Ectodermal cell (in vitro differentiated cells): Measurements from ENCODE around the gene PODXL.

Source experiments
- H3K27ac ChIP-seq: 2 replicates; pipeline ENCODE4 v1.7.0; 2013; ENCODE audit warnings: mild to moderate bottlenecking, low read depth, low read length; ENCODE audit not compliant: insufficient read depth, poor library complexity, severe bottlenecking
- H3K27me3 ChIP-seq: 2 replicates; pipeline ENCODE4 v1.7.0; 2013; ENCODE audit warnings: mild to moderate bottlenecking, low read length; ENCODE audit not compliant: insufficient read depth, control insufficient read depth, poor library complexity, severe bottlenecking
- H3K36me3 ChIP-seq: one replicate; pipeline ENCODE4 v1.7.0; 2013; ENCODE audit warnings: low read length; ENCODE audit not compliant: control insufficient read depth, insufficient read depth
- H3K4me1 ChIP-seq: one replicate; pipeline ENCODE4 v1.7.0; 2013; ENCODE audit warnings: low read length; ENCODE audit not compliant: control insufficient read depth, insufficient read depth
- H3K4me3 ChIP-seq: 2 replicates; pipeline ENCODE4 v1.7.0; 2013; ENCODE audit warnings: low read depth, low read length, control low read depth; ENCODE audit not compliant: insufficient read depth
- H3K9me3 ChIP-seq: 2 replicates; pipeline ENCODE4 v1.7.0; 2013; ENCODE audit warnings: mild to moderate bottlenecking, low read length, moderate library complexity; ENCODE audit not compliant: control insufficient read depth
- WGBS, 2 experiments: methylation state at CpG; one replicate each; pipeline ENCODE4 v1.1.7; 2013; ENCODE audit warnings: missing lambda C conversion rate in 2 of 2; 5-methylcytosine and 5-hydroxymethylcytosine counted together

PODXL gene

GRCh38 chr7:131591687-131592319 lies 35.4 kb upstream of the PODXL start:
- H3K36me3 ChIP-seq, result no peaks in the 10 kb centered on the region
- H3K27me3 ChIP-seq, result no peaks in the 10 kb centered on the region
- H3K4me3 ChIP-seq, result no peak overlapping the region
- peaks cover under 1% of the 10 kb centered on the region for H3K4me1 ChIP-seq
- WGBS, 2 experiments, result 74 to 80% methylated on average over 10 of the region's 10 CpGs
- no peak overlapping the region for H3K27ac ChIP-seq
- H3K9me3 ChIP-seq, result no peaks in the 10 kb centered on the region

- no peaks in the 10 kb centered on the region for H3K36me3 ChIP-seq
- 92 to 94% methylated on average over 9 of the region's 9 CpGs for WGBS, 2 experiments
- no peaks in the 10 kb centered on the region for H3K27me3 ChIP-seq
- no peak overlapping the region for H3K4me3 ChIP-seq
- H3K4me1 ChIP-seq, result peaks cover 9% of the 10 kb centered on the region
- no peak overlapping the region for H3K27ac ChIP-seq
- H3K9me3 ChIP-seq, result no peaks in the 10 kb centered on the region
Measured at GRCh38 chr7:131587315-131587923, 31.0 kb upstream of the PODXL start.

- H3K9me3 ChIP-seq, result no peaks in the 10 kb centered on the region
- H3K27ac ChIP-seq, result no peak overlapping the region
- H3K4me1 ChIP-seq, result peaks cover 9% of the 10 kb centered on the region
- no peaks in the 10 kb centered on the region for H3K27me3 ChIP-seq
- no peak overlapping the region for H3K4me3 ChIP-seq
- H3K36me3 ChIP-seq, result no peaks in the 10 kb centered on the region
- 91 to 92% methylated on average over 3 of the region's 3 CpGs for WGBS, 2 experiments
Measured at GRCh38 chr7:131586759-131587158, 30.3 kb upstream of the PODXL start.

DNA sequence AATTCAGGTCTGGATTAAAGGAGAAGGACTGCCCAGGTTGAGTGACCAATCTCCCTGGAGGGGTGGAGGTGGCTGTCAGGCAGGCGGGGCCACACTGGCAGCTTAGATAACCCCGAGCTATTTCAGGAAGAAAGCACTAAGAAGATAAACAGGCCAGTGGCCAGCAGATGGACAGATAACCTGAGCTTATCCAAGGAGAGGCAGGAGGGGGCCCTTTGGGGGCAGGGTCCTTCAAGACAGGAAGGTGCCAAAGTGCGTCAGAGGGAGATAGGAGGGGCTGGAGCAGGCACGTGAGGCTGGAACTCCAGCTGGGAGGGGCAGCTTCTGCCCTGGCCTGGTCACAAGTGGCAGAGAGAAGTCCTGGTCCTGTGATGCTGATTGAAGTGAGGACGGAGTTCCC lies 29.8 kb upstream of the PODXL start:
- H3K36me3 ChIP-seq, result no peaks in the 10 kb centered on the region
- no peaks in the 10 kb centered on the region for H3K27me3 ChIP-seq
- H3K4me1 ChIP-seq, result peaks cover 12% of the 10 kb centered on the region
- no peak overlapping the region for H3K4me3 ChIP-seq
- no peak overlapping the region for H3K27ac ChIP-seq
- no peaks in the 10 kb centered on the region for H3K9me3 ChIP-seq
- 65 to 66% methylated on average over 5 of the region's 5 CpGs for WGBS, 2 experiments

DNA sequence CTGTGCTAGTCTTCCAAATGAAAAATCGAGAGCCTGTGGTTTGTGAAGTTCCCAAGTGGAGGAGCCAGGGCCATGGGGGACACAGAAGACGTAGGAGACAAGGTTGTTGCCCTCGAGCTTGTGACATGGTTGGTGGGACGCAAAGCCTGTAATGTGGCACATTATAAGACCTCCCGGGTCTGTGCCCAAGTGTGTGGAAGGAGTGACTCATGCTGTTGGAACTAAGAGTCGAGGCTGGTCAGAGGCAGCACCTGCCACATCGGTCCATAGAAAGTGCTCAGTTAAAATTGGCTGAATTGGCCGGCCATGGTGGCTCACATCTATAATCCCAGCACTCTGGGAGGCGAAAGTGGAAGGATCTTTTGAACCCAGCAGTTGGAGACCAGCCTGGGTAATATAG lies 27.0 kb upstream of the PODXL start:
- Histone ChIP-seq H3K27ac (no peak overlapping the region), H3K4me1 (peaks cover 12% of the 10 kb centered on the region), H3K9me3 (no peaks in the 10 kb centered on the region), H3K4me3 (no peak overlapping the region), H3K36me3 (no peaks in the 10 kb centered on the region), H3K27me3 (no peaks in the 10 kb centered on the region)
- WGBS, 2 experiments, result 93 to 94% methylated on average over 9 of the region's 9 CpGs

DNA sequence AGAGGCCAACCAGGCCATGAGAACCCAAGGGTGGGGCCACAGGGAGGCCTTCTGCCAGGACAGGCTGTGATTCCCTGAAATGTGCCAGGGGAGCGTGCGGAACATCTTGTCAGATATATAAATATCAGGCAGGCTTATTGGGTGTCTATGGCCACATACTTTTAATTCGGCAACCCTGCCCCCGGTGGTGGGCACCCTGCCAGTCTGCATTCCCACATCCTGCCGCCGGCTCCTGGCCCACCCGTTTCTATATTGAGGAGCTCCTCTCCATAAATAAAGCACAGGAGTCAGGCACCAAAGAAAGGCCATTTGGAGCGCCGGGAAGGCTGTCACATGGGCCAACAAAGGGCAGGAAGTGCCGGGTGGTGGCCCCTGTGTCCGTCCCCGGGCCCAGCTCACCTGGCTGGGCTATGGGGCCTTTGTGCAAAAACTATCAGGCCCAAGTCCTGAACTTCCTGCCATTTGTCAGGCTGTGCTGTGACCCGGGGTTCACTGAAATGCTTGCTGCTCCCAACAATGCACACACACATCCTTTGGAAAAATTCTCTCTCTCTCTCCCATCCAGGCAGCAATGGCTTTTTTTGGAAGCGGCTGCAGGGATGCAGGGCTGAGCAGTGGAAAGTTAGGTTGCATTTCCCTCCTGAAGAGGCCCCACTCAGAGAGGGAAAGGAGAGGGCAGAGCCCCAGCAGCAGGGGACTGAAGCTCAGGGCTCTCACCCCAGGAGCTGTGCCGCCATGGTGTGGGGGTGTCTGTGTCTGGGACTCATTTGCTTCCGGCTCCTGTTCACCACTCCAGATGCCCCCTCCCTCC lies 25.0 kb upstream of the PODXL start:
- no peak overlapping the region for H3K4me3 ChIP-seq
- H3K27ac ChIP-seq, result no peak overlapping the region
- WGBS, 2 experiments, result 86 to 87% methylated on average over 16 of the region's 16 CpGs

GRCh38 chr7:131578602-131579001 lies 22.2 kb upstream of the PODXL start:
- 40 to 43% methylated on average over 3 of the region's 3 CpGs for WGBS, 2 experiments
- Histone ChIP-seq H3K9me3 (no peaks in the 10 kb centered on the region), H3K36me3 (no peaks in the 10 kb centered on the region)

More for the DNA sequence above, 25.0 kb upstream of the PODXL start:
- Histone ChIP-seq H3K4me1 (peaks cover 8% of the 10 kb centered on the region), H3K9me3 (no peaks in the 10 kb centered on the region), H3K36me3 (no peaks in the 10 kb centered on the region), H3K27me3 (no peaks in the 10 kb centered on the region)

GRCh38 chr7:131574741-131575140 lies 18.3 kb upstream of the PODXL start:
- Histone ChIP-seq H3K27me3 (no peaks in the 10 kb centered on the region), H3K9me3 (no peaks in the 10 kb centered on the region), H3K36me3 (no peaks in the 10 kb centered on the region), H3K27ac (no peak overlapping the region), H3K4me1 (peaks cover 6% of the 10 kb centered on the region), H3K4me3 (no peak overlapping the region)
- WGBS, 2 experiments, result 94 to 97% methylated on average over 6 of the region's 6 CpGs

More at GRCh38 chr7:131578602-131579001, 22.2 kb upstream of the PODXL start:
- Histone ChIP-seq H3K27me3 (no peaks in the 10 kb centered on the region), H3K4me1 (peaks cover 3% of the 10 kb centered on the region), H3K27ac (no peak overlapping the region), H3K4me3 (no peak overlapping the region)

- H3K27me3 ChIP-seq, result no peaks in the 10 kb centered on the region
- 44 to 50% methylated on average over 5 of the region's 5 CpGs for WGBS, 2 experiments
- H3K4me3 ChIP-seq, result no peak overlapping the region
Measured at GRCh38 chr7:131570401-131570800, 14.0 kb upstream of the PODXL start.

GRCh38 chr7:131568970-131569369 lies 12.5 kb upstream of the PODXL start:
- Histone ChIP-seq H3K9me3 (no peaks in the 10 kb centered on the region), H3K4me3 (no peak overlapping the region), H3K36me3 (no peaks in the 10 kb centered on the region), H3K27me3 (no peaks in the 10 kb centered on the region), H3K4me1 (peaks cover 16% of the 10 kb centered on the region), H3K27ac (no peak overlapping the region)
- WGBS, 2 experiments, result 58 to 69% methylated on average over 10 of the region's 10 CpGs

More at GRCh38 chr7:131570401-131570800, 14.0 kb upstream of the PODXL start:
- H3K36me3 ChIP-seq, result no peaks in the 10 kb centered on the region
- H3K9me3 ChIP-seq, result no peaks in the 10 kb centered on the region
- no peak overlapping the region for H3K27ac ChIP-seq
- peaks cover 16% of the 10 kb centered on the region for H3K4me1 ChIP-seq
